T-helper 1 cell treated with Interleukin-12 subunit alpha and Interleukin-12 subunit beta and Interleukin-4 antibody, amounts not matched to agents 30 ng/mL and 1 ng/mL, for 36 hours (primary cell): ENCODE measurements around the gene FAM168A. TPM values are rescaled to one million over a fixed set of nuclear protein-coding genes. Genes with fewer than 3 reads are reported as not detected.

Experiments
- intact Hi-C: fragments of 100-400 bp; cut with micrococcal nuclease; formaldehyde crosslinking; loops from one replicate; pipeline ENCODE4 v1.15.1; 2024
- total RNA-seq: library from RNA; stranded (reverse); gene quantifications from 2 replicates; pipeline ENCODE4 v1.2.3, GENCODE V29; 2022

FAM168A gene
- total RNA-seq, 1 donor from 2014 or later: 29.4 TPM

DNA sequence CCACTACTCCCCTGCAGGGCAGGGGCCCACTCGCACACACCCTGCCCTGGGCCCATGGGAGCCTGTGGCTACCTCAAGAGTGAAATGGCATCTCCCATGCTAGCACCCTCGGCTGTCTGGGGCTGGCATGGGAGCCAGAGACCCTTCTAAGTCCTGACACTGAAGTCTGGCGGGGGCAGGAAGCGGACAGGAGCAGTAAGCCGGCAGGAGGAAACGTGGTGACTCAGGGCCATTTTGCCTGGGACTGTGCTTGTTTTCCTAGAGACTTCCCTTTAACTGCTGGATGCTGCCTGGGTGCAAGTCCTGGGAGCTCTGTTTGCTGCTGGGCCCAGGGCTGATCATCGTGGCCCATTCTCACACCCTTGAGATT lies 204.9 kb downstream of the FAM168A start:
- intact Hi-C loops: loop anchor here (1.0 kb wide), 4 partner anchors 8 to 86 kb away; partner anchors contain the start of gene RELT

DNA sequence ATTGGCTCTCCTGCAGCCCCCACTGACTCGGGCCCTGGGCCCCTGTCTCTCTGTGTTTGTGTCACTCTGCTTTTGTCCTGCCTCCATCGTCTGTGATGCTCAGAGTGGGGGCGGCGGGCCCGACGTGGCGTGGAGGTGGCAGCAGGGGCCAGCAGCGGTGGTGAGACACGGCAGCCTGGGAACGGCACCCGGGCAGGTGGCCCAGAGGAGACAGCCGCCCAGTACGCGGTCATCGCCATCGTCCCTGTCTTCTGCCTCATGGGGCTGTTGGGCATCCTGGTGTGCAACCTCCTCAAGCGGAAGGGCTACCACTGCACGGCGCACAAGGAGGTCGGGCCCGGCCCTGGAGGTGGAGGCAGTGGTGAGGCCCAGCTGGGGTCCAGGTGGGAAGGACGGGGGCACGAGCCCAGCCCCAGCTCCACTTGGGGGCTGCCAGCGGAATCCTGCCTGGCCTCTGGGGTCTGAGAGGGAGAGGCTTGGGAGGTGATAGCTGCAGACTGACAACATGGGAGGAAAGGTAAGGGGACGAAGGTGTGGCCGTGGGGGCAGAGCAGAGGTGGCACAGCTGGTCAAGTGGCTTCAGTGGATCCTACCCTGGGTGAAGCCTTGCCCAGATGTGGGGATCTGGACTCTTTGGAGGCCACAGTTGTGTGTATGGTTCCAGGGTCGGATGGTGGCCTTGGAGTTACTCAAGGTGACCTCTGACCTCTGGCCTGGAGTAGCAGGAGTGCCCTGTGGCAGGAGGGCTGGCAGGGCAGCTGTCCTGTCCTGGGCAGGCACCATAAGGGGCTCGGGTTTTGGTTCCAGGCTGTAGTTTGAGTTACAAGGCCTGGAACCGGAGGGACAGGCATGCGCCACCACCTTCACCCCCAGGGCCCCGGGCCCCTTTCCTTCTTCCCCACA lies 205.6 kb downstream of the FAM168A start:
- intact Hi-C loops: loop anchor here (1.0 kb wide), 4 partner anchors 7 to 85 kb away; partner anchors contain the start of gene RELT

DNA sequence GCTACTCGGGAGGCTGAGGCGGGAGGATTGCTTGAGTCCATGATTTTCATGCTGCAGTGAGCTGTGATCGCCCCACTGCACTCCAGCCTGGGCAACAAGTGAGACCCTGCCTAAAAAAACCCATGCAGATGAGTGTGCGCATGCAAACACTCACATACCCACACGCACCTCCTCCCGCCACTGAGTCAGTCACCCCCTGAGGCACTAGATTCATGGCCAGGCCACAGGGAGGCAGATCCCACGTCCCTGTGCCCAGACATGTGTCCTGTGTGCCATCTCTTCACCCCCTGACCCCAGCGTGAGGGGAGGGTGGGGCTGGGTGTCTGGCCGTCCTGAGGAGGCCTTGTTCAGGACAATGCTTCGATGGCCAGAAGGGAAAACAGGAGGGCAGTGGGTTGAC lies 206.2 kb downstream of the FAM168A start:
- intact Hi-C loops: no loop called here

DNA sequence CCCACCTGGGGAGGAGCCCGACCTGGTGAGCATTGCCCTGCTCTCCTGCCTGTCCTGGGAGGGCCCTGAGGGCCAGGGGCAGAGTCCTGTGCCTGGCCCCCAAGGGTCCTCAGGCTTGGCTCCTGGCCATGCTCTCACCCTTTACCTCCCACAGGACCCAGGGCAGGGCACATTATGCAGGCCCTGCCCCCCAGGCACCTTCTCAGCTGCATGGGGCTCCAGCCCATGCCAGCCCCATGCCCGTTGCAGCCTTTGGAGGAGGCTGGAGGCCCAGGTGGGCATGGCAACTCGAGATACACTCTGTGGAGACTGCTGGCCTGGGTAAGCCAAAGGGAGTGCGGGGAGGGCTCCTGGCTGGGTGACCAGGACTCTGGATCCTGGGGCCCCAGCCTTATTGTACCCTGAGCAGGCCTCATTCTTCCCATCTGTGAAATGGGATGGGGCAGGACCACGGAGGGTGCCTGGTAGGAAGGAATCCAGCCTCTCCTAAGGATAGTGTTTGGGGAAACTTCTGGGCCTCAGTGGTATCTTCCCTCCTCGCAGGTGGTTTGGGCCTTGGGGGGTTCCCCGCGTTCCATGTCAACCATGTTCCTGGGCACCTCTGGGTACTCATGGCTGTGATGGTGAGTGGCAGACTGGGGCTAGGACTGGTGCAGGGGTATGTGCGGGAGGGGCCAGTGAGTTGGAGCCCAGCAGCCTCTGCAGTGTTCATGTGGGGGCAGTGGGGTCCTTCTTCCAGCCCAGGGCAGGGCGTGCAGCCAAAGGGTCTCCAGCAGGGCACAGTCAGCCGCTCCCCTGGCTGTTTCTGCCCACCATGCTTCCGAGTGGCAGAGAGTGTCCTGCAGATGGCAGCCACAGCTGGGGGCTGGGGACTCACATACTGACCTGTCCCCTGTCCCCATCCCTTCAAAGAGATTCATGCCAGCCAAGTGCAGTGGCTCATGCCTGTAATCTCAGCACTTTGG lies 207.0 kb downstream of the FAM168A start:
- intact Hi-C loops: no loop called here

DNA sequence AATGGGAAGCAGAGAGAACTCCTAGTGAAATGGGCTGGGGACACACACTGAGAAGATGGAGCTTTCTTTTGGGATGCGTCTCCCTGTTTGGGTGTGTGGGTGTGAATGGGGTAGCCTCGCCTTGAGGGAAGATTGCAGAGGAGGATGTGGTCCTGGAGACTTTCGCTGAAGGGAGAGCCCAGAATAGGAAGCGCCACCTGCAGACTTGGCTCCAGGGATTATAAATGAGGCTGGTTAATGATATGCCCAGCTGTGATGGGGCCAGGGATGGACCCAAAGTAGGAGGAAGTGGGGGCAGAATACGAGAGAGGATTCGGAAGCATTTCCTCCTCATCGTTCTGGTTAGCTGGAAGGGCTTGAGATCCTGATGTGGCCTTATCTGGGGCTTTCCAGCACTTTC lies 208.0 kb downstream of the FAM168A start:
- intact Hi-C loops: no loop called here

DNA sequence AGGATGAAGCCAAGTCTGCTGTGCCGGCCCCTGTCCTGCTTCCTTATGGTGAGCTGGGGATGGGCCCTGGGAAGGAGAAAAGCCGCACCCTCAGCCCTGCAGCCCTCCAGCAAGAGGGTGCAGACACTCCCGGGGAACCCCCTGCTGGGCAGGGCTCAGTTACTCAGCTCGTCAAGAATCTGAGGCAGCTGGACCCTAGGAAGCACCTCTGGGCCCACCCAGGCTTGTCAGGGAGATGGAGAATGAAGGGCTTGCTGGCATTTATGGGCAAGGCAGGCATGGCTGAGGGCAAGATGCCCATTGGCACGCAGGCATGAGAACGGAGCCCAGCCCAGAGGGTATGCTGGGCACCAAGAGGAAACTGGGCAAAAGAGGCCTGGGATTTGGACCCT lies 208.8 kb downstream of the FAM168A start:
- intact Hi-C loops: no loop called here

DNA sequence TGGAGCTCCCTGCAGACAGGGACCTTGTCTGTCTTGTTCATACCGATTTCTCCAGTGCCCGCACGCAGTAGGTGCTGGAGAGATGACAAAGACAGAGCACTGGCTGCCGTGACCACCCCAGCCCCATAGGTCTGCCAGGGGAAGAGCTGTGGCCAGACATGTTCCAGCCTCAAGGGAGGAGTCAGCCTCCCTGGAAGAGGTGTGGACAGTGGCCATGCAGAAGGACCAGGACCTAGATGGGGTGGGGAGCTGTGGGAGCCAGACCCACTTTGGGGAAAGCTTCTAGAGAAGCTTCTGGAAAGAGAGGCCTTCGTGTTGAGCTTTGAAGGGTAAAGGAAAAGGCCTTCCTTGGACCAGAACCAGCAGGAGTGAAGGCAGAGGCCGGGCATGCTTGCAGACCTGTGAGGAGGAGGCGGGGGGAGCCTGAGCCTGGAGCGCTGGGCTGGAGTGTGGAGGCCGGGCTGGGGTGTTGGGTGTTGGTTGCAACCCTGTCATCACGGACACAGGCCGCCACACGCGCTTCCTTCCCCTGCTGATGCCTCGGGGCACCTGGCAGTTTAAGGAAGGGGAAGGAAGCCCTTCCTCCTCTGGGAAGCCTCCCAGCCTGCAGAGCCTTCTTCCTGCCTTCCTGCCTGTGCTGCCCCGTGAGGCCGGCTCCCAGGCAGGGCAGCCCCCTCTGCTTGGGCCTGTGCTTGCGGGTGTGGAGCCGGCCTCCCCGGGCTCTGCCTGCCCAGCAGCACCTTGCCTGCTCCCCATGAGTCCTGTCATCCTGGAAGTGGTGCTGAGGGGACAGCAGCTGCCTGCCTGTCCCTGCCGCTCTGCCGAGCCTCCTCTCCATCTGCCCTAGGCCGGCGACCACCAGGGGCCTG lies 209.4 kb downstream of the FAM168A start:
- intact Hi-C loops: no loop called here

DNA sequence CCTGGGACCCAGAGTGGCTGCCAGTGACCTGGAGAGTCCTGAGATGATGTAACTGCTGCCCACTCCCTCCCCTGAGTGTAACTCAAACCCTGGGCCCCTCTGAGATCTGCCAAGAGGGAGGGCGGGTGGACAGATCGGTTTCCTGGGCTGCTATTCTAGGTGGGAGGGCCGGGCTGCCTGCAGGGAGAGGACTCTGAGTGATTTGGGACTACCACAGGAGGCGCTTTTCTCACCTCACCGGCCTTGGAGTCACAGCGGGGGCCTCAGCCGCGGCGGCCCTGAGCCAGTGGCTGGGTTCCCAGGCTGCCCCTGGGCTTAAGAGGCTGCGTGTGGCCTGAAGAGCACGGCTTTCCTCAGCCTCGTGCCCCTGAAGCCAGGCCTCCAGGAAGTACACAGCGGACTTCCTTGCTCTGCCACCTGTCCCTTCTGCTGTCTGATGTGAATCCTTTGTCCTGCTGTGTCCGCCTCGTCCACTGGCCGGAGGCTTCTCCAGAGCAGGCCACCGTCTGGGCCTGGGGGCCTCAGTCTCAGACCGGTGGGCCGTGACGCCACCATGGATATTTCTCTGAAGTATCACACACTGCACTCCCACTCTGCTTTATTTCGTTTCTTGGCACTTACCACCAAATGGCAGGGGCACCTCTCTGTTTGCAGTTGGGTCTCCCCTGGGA lies 210.2 kb downstream of the FAM168A start:
- intact Hi-C loops: loop anchor here (1.0 kb wide), 1 partner anchor 40 kb away; no protein-coding TSS in a partner anchor

DNA sequence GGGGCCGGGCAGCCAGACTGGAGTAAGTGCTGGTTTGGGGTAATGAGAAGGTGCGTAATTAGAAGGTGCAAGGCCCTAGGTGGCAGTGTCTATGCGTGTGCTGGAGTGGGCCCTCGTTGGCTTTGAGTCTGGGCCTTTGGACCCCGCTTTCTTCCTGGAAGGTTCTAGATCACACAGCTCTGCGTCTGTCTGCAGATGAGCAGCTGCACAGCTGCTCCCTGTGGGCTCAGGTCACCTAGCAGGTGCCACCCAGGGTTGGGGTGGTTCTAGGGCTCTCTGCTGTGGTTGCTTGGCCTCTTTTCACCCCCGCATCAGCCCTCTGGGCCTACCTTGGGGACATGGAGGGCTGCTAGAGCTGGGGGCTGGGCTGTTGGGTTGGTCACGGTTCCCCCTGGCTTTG lies 211.4 kb downstream of the FAM168A start:
- intact Hi-C loops: no loop called here

DNA sequence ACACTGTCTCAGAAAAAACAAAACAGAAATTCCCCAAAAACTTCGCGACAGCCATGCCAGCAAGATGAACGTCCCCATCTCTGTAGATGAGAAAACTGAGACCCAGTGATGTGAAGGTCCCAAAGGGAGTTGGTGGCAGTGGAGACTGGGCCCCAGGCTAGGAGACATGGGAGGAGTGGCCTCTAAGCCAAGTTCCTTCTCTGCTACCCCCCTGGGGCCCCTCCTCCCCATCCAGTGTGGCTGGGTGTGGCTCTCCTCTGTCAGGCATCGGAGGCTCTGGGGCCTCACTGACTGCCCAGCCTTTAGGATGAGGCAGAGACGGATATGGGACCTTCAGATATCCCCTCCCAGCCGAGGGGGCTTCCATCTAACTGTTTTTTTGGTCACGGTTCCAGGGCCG lies 211.9 kb downstream of the FAM168A start:
- intact Hi-C loops: no loop called here

DNA sequence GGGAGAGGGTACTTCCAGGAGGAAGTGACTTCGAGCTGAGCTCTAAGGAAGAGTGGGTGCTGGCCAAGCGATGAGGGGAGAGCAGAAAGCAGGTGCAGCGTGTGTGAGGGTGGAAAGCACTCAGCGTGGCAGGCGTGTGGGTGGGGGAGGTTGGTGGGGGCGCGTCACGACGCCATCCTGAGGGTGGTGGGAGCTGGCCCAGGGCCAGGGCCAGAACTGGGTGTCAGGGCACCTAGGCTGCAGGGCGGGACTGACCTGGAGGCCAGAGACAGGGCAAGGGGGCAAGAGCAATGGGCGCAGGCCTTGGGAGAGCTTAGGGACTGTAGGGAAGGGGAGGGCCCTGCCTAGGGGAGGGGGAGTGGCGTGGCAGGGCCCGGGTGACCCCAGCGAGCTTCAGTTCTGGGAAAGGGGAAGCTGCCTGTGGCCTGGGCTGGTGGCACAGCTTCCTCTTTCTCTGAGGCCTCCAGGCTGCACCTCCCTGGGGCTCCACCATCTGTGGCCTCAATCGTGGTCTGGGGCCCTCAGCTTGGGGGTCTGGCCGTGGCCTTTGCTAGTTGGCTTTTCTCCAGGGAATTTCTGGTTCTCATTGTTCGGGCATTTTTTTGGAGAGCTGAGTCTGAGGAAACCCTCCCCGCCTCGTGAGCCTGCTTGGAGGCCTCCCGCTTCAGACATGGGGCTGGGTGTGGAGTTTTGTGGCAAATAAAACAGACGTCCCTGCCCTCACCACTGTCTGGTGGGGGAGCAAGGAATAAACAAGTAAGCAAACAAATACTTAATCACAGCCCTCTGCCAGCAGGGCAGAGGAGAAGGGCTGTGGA lies 212.8 kb downstream of the FAM168A start:
- intact Hi-C loops: loop anchor here (1.0 to 2.0 kb wide), 2 partner anchors 8 to 30 kb away; no protein-coding TSS in a partner anchor

DNA sequence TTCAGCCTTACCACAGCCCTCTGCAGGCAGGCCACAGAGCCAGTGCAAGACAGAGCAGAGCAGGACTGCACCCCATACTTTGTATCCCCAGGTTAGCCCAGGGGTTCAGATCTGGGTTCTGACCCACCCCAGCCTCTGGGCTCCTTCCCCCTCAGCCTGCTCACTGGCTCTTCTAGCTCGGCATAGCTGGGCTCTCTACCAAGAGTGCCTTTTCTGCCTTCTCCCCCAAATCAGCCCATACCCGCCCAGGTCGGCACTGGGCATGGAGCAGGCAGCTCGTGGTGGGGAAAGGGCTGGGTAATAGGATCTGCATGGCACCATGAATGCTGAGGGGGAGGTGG lies 213.4 kb downstream of the FAM168A start:
- intact Hi-C loops: loop anchor here (2.0 kb wide), 1 partner anchor 30 kb away; no protein-coding TSS in a partner anchor

DNA sequence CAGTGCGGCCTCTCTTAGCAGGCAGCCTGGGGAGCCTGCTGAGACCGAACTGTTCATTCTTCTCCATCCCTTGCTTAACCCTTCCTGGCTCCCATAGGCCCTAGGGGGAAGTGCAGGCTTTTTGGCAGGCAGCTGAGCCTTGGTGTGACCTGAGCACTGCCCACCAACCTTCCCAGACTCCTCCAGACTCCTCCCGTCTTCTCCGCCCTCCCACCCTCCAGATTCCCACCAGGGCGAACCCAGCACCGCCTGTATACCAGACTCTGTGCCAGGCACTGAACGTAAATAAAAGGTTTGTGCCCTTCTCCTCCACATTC lies 213.8 kb downstream of the FAM168A start:
- intact Hi-C loops: loop anchor here (2.0 kb wide), 1 partner anchor 31 kb away; no protein-coding TSS in a partner anchor

DNA sequence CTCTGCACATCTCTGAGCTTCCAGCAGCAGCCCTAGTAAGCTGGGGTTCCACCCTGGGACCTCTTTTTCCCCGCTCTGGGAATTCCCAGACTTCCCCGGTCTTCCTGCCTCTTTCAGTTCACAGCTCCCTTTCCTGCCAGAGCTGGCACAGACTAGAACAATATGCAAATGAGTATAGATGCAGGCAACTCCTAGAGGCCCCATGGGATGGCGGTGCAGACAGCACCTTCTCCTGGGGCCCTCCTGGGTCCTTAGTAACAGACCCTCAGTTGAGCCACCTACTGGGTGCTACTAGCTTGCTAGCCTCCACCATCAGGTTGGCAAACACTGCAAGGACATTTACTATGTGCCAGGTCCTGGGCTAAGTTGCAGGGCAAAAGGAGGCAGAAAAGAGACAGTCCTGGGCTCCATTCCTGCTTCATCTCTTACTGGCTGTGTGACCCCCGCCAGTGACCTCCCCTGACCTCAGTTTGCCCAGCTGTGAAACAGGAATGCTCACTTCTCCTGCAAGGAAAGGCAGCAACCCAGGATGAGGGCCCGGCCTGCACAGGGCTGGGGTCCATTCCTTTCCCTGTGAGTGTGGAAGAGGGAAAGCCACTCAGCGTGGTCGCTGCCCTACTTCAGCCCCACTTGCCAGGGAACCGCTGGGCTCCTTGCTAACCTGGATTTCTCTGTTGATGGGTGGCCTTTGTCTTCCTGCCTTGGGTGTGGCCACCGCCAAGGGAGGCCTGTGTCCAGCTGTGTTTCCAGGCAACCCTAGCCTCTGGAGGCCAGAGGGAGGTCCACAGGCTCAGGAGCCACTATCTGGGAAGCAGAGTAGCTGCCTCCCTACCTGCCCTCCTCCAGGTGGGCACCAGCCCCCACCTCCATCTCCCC lies 214.4 kb downstream of the FAM168A start:
- intact Hi-C loops: loop anchor here (2.0 kb wide), 1 partner anchor 31 kb away; no protein-coding TSS in a partner anchor

DNA sequence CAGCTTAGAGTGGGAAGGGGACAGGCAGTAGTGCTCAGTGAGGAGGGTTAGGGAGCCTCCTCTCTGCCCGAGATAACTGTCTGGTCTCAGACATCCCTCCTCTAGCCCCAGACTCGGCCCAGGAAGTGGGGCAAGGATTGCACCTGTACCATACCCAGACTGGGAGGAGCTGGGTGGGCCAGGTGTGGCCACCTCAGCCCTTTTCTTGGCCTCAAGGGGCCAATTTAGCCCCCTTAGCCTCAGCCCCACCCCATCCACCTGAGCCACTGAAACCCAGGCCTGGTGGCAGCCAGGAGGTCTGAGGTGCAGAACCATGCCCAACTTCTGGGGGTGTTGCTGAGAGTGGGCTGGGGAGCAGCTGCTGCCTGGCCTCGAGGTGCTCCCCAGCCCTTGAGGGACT lies 215.2 kb downstream of the FAM168A start:
- intact Hi-C loops: no loop called here

DNA sequence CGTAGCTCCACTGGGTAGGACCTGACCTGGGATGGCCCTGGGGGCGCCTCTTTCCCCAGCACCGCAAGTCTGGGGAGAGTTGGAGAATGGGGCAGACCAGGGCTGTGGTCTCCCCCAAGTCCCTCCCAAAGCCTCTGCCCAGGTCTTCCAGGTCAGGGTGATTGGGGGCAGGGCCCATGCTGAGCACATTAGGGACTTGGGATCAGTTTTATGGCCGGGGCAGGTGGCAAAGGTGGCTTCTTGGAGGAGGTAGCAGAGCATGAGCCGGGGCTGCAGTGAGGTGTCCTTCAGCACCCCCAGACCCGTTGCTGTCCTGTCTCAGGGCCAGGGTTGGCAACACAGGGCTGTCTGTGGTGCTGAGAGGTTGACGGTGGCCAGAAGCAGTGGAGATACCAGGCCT lies 215.7 kb downstream of the FAM168A start:
- intact Hi-C loops: no loop called here

DNA sequence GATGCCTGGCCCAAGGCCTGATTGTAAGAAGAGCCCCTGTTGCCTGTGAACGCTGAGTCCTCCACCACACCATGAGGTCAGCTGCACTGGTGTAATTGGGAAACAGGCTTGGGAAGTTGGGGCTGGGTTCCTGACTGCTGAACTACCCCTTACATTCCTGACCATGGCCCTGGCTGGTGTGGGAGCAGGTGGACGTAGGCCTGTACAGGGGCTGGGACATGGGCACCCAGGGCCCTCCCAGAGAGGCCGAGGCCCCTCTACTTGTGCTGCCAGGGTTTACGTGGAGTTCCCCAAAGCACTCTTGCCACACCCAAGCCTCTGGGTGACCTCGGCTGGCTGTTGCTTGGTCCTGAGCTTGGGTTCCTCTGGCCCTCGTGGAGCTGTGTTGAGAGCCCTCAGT lies 216.3 kb downstream of the FAM168A start:
- intact Hi-C loops: no loop called here

DNA sequence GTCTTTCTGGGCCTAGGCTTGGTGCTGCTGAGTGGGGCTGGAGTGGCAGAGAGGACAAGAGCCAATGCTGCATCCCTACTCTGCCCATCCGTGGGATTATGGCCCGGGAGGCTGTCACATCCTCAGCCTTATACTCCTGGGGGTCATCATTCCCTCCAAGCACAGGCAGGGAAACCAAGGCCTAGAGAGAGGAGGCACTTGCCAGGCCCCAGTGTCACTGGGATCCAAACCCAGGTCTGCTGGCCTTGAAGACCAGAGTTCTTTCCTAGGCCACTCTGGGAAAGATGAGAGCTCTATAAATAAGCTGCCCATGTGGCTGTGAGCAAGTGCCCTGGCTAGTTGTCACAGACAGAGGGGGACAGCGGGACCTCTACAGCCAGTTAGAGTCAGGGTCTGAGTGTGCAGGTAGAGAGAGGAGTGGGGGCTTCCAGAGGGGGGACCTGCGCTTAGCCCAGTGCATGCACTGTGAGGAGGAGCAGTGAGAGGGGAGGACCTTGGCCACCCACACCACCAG lies 217.0 kb downstream of the FAM168A start:
- intact Hi-C loops: no loop called here
